Body of pancreas (tissue), 4 donors: ENCODE data around the gene SLC45A1. TPM values are rescaled to one million over a fixed set of nuclear protein-coding genes. Genes with fewer than 3 reads are reported as not detected.

ENCODE experiments used
- ATAC-seq: fragments of 150-250 bp; one replicate; pipeline ENCODE4 v1.9.1; 2016
- DNase-seq, 4 donors: peaks; one replicate each; pipeline ENCODE4 v3.0.0-alpha.2; 2019
- H3K27ac ChIP-seq, 4 donors: fragments of 200-600 bp; sonication (generic); 1 replicate in 3 of 4; 2 replicates in 1 of 4; pipeline versions ENCODE4 v1.5.1 to v1.6.1; 2016 to 2019; ENCODE audit warnings: mild to moderate bottlenecking in 1 of 4, mixed read lengths in 1 of 4, moderate library complexity in 1 of 4
- H3K27me3 ChIP-seq, 2 donors: fragments of 200-600 bp; sonication (generic); one replicate each; pipeline ENCODE4 v1.6.0; 2016; ENCODE audit warnings: mild to moderate bottlenecking in 1 of 2
- H3K36me3 ChIP-seq, 2 donors: fragments of 200-600 bp; sonication (generic); replicated peaks in 1 of 2; 2 replicates each; pipeline ENCODE4 v1.5.1; 2016; ENCODE audit warnings: low read depth in 2 of 2; ENCODE audit not compliant: insufficient read depth in 1 of 2
- H3K4me1 ChIP-seq: fragments of 200-600 bp; sonication (generic); one replicate; pipeline ENCODE4 v1.6.0; 2016
- H3K4me3 ChIP-seq, 2 donors: fragments of 200-600 bp; sonication (generic); 1 replicate in 1 of 2; 2 replicates in 1 of 2; pipeline ENCODE4 v1.5.1; 2016 to 2019
- H3K9me3 ChIP-seq, 3 donors: fragments of 200-600 bp; sonication (generic); 1 replicate in 2 of 3; 2 replicates in 1 of 3; pipeline ENCODE4 v1.5.1; 2016
- CTCF ChIP-seq, 7 experiments: fragments of 450-650 bp in 4 of 7; fragments of 200-600 bp in 3 of 7; sonication (generic) in 3 of 7; IDR thresholded peaks; one replicate each; pipeline ENCODE4 v1.5.1; 2016 to 2019; ENCODE audit warnings: antibody characterized with exemption in 7 of 7
- POLR2A ChIP-seq, 3 donors: fragments of 450-650 bp; IDR thresholded peaks; one replicate each; pipeline ENCODE4 v1.6.1; 2016; ENCODE audit warnings: antibody characterized with exemption in 3 of 3, mild to moderate bottlenecking in 2 of 3
- WGBS, 2 donors: methylation state at CpG; one replicate each; pipeline ENCODE4 v1.1.5; 2017; 5-methylcytosine and 5-hydroxymethylcytosine counted together
- intact Hi-C: fragments of 100-400 bp; cut with DNase I; formaldehyde crosslinking; loops from one replicate; pipeline ENCODE4 v1.15.1; 2023
- small RNA-seq: library from RNA; depleted of rRNA; stranded (forward); fragments of <200 nt; gene quantifications from one replicate; pipeline ENCODE3, GENCODE V24; 2016
- total RNA-seq, 2 donors: library from RNA; depleted of rRNA; stranded (reverse); fragments of >200 nt; gene quantifications; one replicate each; pipeline ENCODE4 v1.1.0, GENCODE V29; 2016

Gene SLC45A1
- total RNA-seq, 2 donors from 2014 or later, result 1.6 TPM; not detected in 1

DNA sequence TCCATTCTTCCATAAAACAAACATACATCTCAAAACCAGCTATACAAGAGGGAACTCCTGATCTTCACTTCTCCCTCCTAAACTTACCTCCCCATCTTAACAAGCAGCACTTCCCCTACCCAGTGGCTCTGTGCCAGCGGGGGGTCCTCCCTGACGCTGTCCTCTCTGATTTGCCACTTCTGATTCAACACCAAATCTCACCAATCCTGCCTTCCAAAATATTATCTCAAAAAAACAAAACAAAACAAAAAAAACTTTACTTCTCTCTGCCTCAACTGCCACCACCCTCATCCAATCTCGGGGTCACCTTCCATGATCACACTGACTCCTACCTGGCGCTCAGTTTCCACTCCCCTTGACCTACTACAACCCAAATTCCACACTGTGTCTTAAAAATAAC is 72.8 kb downstream of the SLC45A1 start:
- intact Hi-C loops, result no loop called here
- Histone ChIP-seq H3K27me3 (no peaks in the 10 kb centered on the region), H3K4me3 (no peak overlapping the region), H3K9me3 (no peaks in the 10 kb centered on the region), H3K4me1 (peaks cover 28% of the 10 kb centered on the region), H3K36me3 (no peaks in the 10 kb centered on the region), H3K27ac (peak overlapping the region in 1 of 4 donors; percentile 41)
- ATAC-seq (no peak), DNase-seq (no peak)
- 75 to 77% methylated on average over 4 of the region's 4 CpGs for whole genome bisulfite sequencing, 2 donors
- TF ChIP-seq POLR2A (IDR thresholded peaks at IDR 0.05) (no peak), CTCF (IDR thresholded peaks at IDR 0.05) (no peak)

GRCh38 chr1:8392522-8392921 is 74.6 kb downstream of the SLC45A1 start:
- Histone ChIP-seq H3K9me3 (no peaks in the 10 kb centered on the region), H3K4me3 (no peak overlapping the region), H3K4me1 (peaks cover 38% of the 10 kb centered on the region)

More at GRCh38 chr1:8392522-8392921, 74.6 kb downstream of the SLC45A1 start:
- TF ChIP-seq CTCF (IDR thresholded peaks at IDR 0.05), result no peak
- no peak for TF ChIP-seq POLR2A (IDR thresholded peaks at IDR 0.05)
- ATAC-seq (no peak), DNase-seq (no peak)
- 87 to 89% methylated on average over 7 of the region's 7 CpGs for WGBS, 2 donors
- intact Hi-C loops, result no loop called here
- no peaks in the 10 kb centered on the region for H3K36me3 ChIP-seq
- H3K27me3 ChIP-seq, result no peaks in the 10 kb centered on the region
- no peak overlapping the region for H3K27ac ChIP-seq

Small RNA genes within 50 kb of the gene (small RNA-seq; reads per million reads assigned to genes)
- gene RF00019 (not detected), gene RNU6-991P (not detected)
